Testis (tissue), 3 donors: ENCODE data around the gene GPER1. TPM values are rescaled to one million over a fixed set of nuclear protein-coding genes. Genes with fewer than 3 reads are reported as not detected.
A peak's percentile ranks its signal among the peaks of the same experiment; 100 is the strongest.

Source experiments
- DNase-seq: peaks from one replicate; pipeline ENCODE4 v3.0.0-alpha.2; 2019
- H3K27ac ChIP-seq, 2 donors: fragments of 200-600 bp; sonication (generic); one replicate each; pipeline ENCODE4 v1.5.1; 2019
- H3K27me3 ChIP-seq: fragments of 200-600 bp; sonication (generic); one replicate; pipeline ENCODE4 v1.5.1; 2019
- H3K36me3 ChIP-seq: fragments of 200-600 bp; sonication (generic); one replicate; pipeline ENCODE4 v1.5.1; 2017; ENCODE audit warnings: low read depth; ENCODE audit errors: missing control alignments
- H3K4me1 ChIP-seq: fragments of 200-600 bp; sonication (generic); one replicate; pipeline ENCODE4 v1.5.1; 2019
- H3K4me3 ChIP-seq, 2 donors: fragments of 200-600 bp; sonication (generic); one replicate each; pipeline ENCODE4 v1.5.1; 2017 to 2019
- H3K9me3 ChIP-seq: fragments of 200-600 bp; sonication (generic); one replicate; pipeline ENCODE4 v1.5.1; 2017
- POLR2A ChIP-seq: fragments of 450-650 bp; IDR thresholded peaks from one replicate; pipeline ENCODE4 v1.6.1; 2017; ENCODE audit warnings: antibody characterized with exemption, mild to moderate bottlenecking, moderate library complexity
- WGBS, 2 donors: methylation state at CpG; one replicate each; pipeline ENCODE4 v1.1.5; 2018; 5-methylcytosine and 5-hydroxymethylcytosine counted together
- intact Hi-C: fragments of 100-400 bp; cut with DNase I; formaldehyde crosslinking; loops from one replicate; pipeline ENCODE4 v1.15.1; 2023; ENCODE audit warnings: low total_unique reads
- polyA plus RNA-seq: library from polyadenylated mRNA; stranded (reverse); fragments of 350-450 nt; fragmentation: Illumina TruSeq; extraction: RNeasy Lipid Tissue Mini Kit (QIAGEN cat#74804); gene quantifications from one replicate; pipeline ENCODE4 v1.2.3, GENCODE V29; 2014; ENCODE audit warnings: low read depth, low replicate concordance; ENCODE audit not compliant: insufficient read depth
- total RNA-seq, 2 donors: library from RNA; depleted of rRNA; stranded (reverse); fragments of >200 nt; gene quantifications; one replicate each; pipeline ENCODE4 v1.2.3, GENCODE V29; 2016
- TF ChIP-seq, protein P1 (sequence below), 3 experiments: fragments of 450-650 bp in 2 of 3; fragments of 200-600 bp in 1 of 3; sonication (generic) in 1 of 3; IDR thresholded peaks; one replicate each; pipeline ENCODE4 v1.5.1; 2016 to 2019; ENCODE audit warnings: antibody characterized with exemption in 3 of 3, mild to moderate bottlenecking in 2 of 3, moderate library complexity in 1 of 3

Gene GPER1
- total and polyA plus RNA-seq, 3 donors from 2014 or later = 3.2 to 3.5 (median 3.4) TPM

- H3K4me1 ChIP-seq = peaks cover 22% of the 10 kb centered on the region
- no peak overlapping the region for H3K27ac ChIP-seq
- intact Hi-C loops = no loop called here
Observed at GRCh38 chr7:1079546-1079945, 8.4 kb upstream of the GPER1 start.

GRCh38 chr7:1080252-1080920, 7.5 kb upstream of the GPER1 start:
- Histone ChIP-seq H3K4me1 (peaks cover 22% of the 10 kb centered on the region), H3K4me3 (no peak overlapping the region), H3K27ac (no peak overlapping the region), H3K36me3 (no peaks in the 10 kb centered on the region), H3K27me3 (no peaks in the 10 kb centered on the region), H3K9me3 (no peaks in the 10 kb centered on the region)
- intact Hi-C loops = no loop called here
- DNase-seq = no peak
- TF ChIP-seq, protein P1, sequence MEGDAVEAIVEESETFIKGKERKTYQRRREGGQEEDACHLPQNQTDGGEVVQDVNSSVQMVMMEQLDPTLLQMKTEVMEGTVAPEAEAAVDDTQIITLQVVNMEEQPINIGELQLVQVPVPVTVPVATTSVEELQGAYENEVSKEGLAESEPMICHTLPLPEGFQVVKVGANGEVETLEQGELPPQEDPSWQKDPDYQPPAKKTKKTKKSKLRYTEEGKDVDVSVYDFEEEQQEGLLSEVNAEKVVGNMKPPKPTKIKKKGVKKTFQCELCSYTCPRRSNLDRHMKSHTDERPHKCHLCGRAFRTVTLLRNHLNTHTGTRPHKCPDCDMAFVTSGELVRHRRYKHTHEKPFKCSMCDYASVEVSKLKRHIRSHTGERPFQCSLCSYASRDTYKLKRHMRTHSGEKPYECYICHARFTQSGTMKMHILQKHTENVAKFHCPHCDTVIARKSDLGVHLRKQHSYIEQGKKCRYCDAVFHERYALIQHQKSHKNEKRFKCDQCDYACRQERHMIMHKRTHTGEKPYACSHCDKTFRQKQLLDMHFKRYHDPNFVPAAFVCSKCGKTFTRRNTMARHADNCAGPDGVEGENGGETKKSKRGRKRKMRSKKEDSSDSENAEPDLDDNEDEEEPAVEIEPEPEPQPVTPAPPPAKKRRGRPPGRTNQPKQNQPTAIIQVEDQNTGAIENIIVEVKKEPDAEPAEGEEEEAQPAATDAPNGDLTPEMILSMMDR (IDR thresholded peaks at IDR 0.05) = no peak
- WGBS, 2 donors = 71 to 83% methylated on average over 24 to 38 of the region's 38 CpGs

More at GRCh38 chr7:1079546-1079945, 8.4 kb upstream of the GPER1 start:
- Histone ChIP-seq H3K27me3 (no peaks in the 10 kb centered on the region), H3K4me3 (no peak overlapping the region), H3K9me3 (no peaks in the 10 kb centered on the region), H3K36me3 (no peaks in the 10 kb centered on the region)
- no peak for TF ChIP-seq POLR2A
- TF ChIP-seq, protein P1 (IDR thresholded peaks at IDR 0.05) = no peak
- no peak for DNase-seq
- WGBS, 2 donors = 65 to 68% methylated on average over 7 to 12 of the region's 12 CpGs

DNA sequence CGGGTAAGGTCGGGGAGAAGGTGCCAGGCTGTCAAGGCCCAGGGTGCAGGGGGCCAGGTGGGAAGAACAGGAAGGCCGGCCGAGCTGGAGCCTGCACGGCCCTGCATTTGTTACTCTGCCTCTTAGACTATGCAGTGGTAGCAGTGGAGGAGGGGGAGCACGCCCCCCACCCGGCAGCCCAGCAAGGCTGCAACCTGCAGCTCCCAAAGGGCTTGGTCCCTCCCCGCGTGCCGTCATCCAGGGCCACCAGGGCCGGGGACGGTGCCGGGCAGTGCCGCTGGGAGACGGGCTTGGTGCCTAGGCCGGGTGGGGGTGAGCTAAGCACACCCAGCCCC, 7.0 kb upstream of the GPER1 start:
- no peaks in the 10 kb centered on the region for H3K27me3 ChIP-seq
- peaks cover 21% of the 10 kb centered on the region for H3K4me1 ChIP-seq
- no peak overlapping the region for H3K27ac ChIP-seq
- no peak overlapping the region for H3K4me3 ChIP-seq
- TF ChIP-seq POLR2A = no peak
- TF ChIP-seq, protein P1 (IDR thresholded peaks at IDR 0.05) = no peak
- intact Hi-C loops = no loop called here
- H3K36me3 ChIP-seq = no peaks in the 10 kb centered on the region
- DNase-seq = no peak
- WGBS, 2 donors = 86 to 93% methylated on average over 8 to 14 of the region's 16 CpGs
- no peaks in the 10 kb centered on the region for H3K9me3 ChIP-seq

- 86 to 91% methylated on average over 17 to 20 of the region's 20 CpGs for WGBS, 2 donors
- peaks cover 17% of the 10 kb centered on the region for H3K4me1 ChIP-seq
- H3K27ac ChIP-seq = no peak overlapping the region
- DNase-seq = no peak
- no peaks in the 10 kb centered on the region for H3K9me3 ChIP-seq
- H3K4me3 ChIP-seq = no peak overlapping the region
- no peaks in the 10 kb centered on the region for H3K27me3 ChIP-seq
- no peak for TF ChIP-seq POLR2A
- TF ChIP-seq, protein P1 (IDR thresholded peaks at IDR 0.05) = no peak
- intact Hi-C loops = no loop called here
- H3K36me3 ChIP-seq = no peaks in the 10 kb centered on the region
Observed at GRCh38 chr7:1081336-1081735, 6.6 kb upstream of the GPER1 start.

DNA sequence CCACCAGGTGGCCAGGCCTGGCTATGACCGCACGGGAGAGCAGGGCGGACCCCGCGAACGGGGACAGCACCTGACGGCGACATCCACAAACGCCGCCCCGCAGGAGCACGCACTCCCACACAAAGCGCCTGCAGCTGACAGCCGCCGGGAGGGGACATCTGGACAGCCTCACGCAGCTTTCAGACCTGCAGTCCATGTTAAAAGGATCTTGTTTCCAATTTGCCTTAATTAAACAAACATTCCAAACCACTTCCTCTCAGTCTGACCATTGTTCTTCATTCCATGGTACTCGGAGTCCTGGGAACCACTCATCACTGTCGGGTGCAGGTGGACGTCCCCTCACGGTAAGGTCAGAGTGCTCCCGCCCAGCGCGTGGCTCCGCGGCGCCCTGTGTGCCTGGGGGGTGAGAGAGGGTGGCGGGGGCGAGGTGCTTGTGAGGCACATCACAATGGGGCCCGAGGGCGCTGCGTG, 5.9 kb upstream of the GPER1 start:
- Histone ChIP-seq H3K36me3 (no peaks in the 10 kb centered on the region), H3K4me1 (peaks cover 16% of the 10 kb centered on the region), H3K4me3 (no peak overlapping the region), H3K9me3 (no peaks in the 10 kb centered on the region), H3K27ac (no peak overlapping the region), H3K27me3 (no peaks in the 10 kb centered on the region)
- intact Hi-C loops = no loop called here
- DNase-seq = peak; percentile 40
- no peak for TF ChIP-seq POLR2A
- TF ChIP-seq, protein P1 (IDR thresholded peaks at IDR 0.05) = no peak
- WGBS, 2 donors = 74 to 82% methylated on average over 30 to 31 of the region's 31 CpGs
